ENCODE results near the gene EMCN.

DNA sequence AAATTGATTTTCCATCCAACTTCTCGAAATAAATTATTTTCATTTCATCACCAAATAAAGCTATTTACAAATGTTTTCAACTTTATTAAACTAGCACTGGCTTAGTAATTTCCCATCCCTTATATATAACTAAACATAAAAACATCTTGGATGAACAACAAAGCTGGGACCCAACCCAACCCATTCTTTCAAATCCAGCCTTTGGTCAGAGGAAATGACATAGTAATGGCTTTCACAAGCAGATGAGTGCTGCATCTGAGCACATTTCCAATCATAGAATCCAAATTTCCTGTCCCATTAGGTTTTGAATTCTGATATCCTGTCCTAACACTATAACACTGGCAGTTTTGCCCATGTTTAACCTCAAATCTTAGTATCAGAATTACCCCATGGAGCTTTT, 7.9 kb upstream of the EMCN start:
- no peak for TF ChIP-seq EZH2 (IDR thresholded peaks at IDR 0.05)
- TF ChIP-seq POLR2AphosphoS5 (IDR thresholded peaks at IDR 0.05; ENCODE audit: borderline replicate concordance, low read depth, low read length): no peak
- no peak for TF ChIP-seq FOXP2 (optimal IDR thresholded peaks at IDR 0.05; ENCODE audit: control extremely low read depth, extremely low read length, insufficient read depth)

Data from SK-N-MC (cell line).